ENCODE data around the gene GALNT6. TPM values are rescaled to one million over a fixed set of nuclear protein-coding genes. Genes with fewer than 3 reads are reported as not detected.

The GALNT6 gene
- total and polyA plus RNA-seq, 3 donors from 2014 or later: 1.7 to 2.8 (median 2.8) TPM

GRCh38 chr12:51406859-51407258, 15.7 kb upstream of the GALNT6 start:
- no peak for TF ChIP-seq CTCF (IDR thresholded peaks at IDR 0.05)
- no peak for TF ChIP-seq POLR2A (IDR thresholded peaks at IDR 0.05)
- H3K9me3 ChIP-seq: no peaks in the 10 kb centered on the region
- no peak for DNase-seq
- no peaks in the 10 kb centered on the region for H3K36me3 ChIP-seq (ENCODE audit: low read depth, missing control alignments)
- no peaks in the 10 kb centered on the region for H3K27me3 ChIP-seq
- H3K4me1 ChIP-seq: peaks cover 7% of the 10 kb centered on the region
- WGBS, 2 donors: 82 to 87% methylated on average over 5 of the region's 5 CpGs
- no peak overlapping the region for H3K27ac ChIP-seq
- intact Hi-C loops (cut with DNase I; ENCODE audit: low total_unique reads): no loop called here
- no peak overlapping the region for H3K4me3 ChIP-seq

- intact Hi-C loops (cut with DNase I; ENCODE audit: low total_unique reads): no loop called here
- Histone ChIP-seq H3K27me3 (no peaks in the 10 kb centered on the region), H3K4me3 (no peak overlapping the region), H3K9me3 (no peaks in the 10 kb centered on the region), H3K27ac (no peak overlapping the region), H3K36me3 (ENCODE audit: low read depth, missing control alignments) (no peaks in the 10 kb centered on the region), H3K4me1 (peaks cover 7% of the 10 kb centered on the region)
- WGBS, 2 donors: 59 to 81% methylated on average over 3 of the region's 3 CpGs
- DNase-seq: no peak
- TF ChIP-seq POLR2A (IDR thresholded peaks at IDR 0.05) (no peak), CTCF (IDR thresholded peaks at IDR 0.05) (no peak)
Measured at GRCh38 chr12:51406290-51406689, 15.1 kb upstream of the GALNT6 start.

GRCh38 chr12:51405801-51406207, 14.6 kb upstream of the GALNT6 start:
- H3K27ac ChIP-seq: no peak overlapping the region
- H3K4me1 ChIP-seq: peaks cover 7% of the 10 kb centered on the region
- H3K36me3 ChIP-seq (ENCODE audit: low read depth, missing control alignments): no peaks in the 10 kb centered on the region
- H3K27me3 ChIP-seq: no peaks in the 10 kb centered on the region
- DNase-seq: no peak
- TF ChIP-seq POLR2A (IDR thresholded peaks at IDR 0.05) (no peak), CTCF (IDR thresholded peaks at IDR 0.05) (no peak)
- H3K9me3 ChIP-seq: no peaks in the 10 kb centered on the region
- intact Hi-C loops (cut with DNase I; ENCODE audit: low total_unique reads): no loop called here
- WGBS, 2 donors: 88 to 91% methylated on average over 3 of the region's 3 CpGs
- no peak overlapping the region for H3K4me3 ChIP-seq

GRCh38 chr12:51404627-51405026, 13.4 kb upstream of the GALNT6 start:
- H3K4me3 ChIP-seq: no peak overlapping the region
- H3K27ac ChIP-seq: no peak overlapping the region
- no peaks in the 10 kb centered on the region for H3K9me3 ChIP-seq
- intact Hi-C loops (cut with DNase I; ENCODE audit: low total_unique reads): no loop called here
- no peaks in the 10 kb centered on the region for H3K27me3 ChIP-seq
- H3K4me1 ChIP-seq: peaks cover 4% of the 10 kb centered on the region
- DNase-seq: no peak
- H3K36me3 ChIP-seq (ENCODE audit: low read depth, missing control alignments): no peaks in the 10 kb centered on the region
- 94 to 95% methylated on average over 3 of the region's 3 CpGs for WGBS, 2 donors
- TF ChIP-seq CTCF (IDR thresholded peaks at IDR 0.05) (no peak), POLR2A (IDR thresholded peaks at IDR 0.05) (no peak)

GRCh38 chr12:51403681-51404136, 12.5 kb upstream of the GALNT6 start:
- Histone ChIP-seq H3K36me3 (ENCODE audit: low read depth, missing control alignments) (no peaks in the 10 kb centered on the region), H3K27me3 (no peaks in the 10 kb centered on the region), H3K4me1 (no peaks in the 10 kb centered on the region), H3K4me3 (no peak overlapping the region), H3K27ac (no peak overlapping the region), H3K9me3 (no peaks in the 10 kb centered on the region)
- intact Hi-C loops (cut with DNase I; ENCODE audit: low total_unique reads): no loop called here
- TF ChIP-seq POLR2A (IDR thresholded peaks at IDR 0.05) (no peak), CTCF (IDR thresholded peaks at IDR 0.05) (no peak)
- 81 to 85% methylated on average over 4 of the region's 4 CpGs for WGBS, 2 donors
- DNase-seq: peak; percentile 21

All from testis (tissue), 3 donors.